NCI-H2081 treated with DMSO at 0.1 percent for 48 hours (cell line): Measurements from ENCODE around the gene RETSAT.
"Not testable (repeated sequence)": the region's sequence is repeated elsewhere in the genome, so short reads cannot be mapped to it uniquely, and the experiment has no call there.

ENCODE experiments used
- DNase-seq: peaks from one replicate; lab custom pipeline; 2025; lab: John Stamatoyannopoulos, UW

The RETSAT gene

GRCh38 chr2:85378257-85378656, 23.9 kb upstream of the RETSAT start:
- no peak for DNase-seq

DNA sequence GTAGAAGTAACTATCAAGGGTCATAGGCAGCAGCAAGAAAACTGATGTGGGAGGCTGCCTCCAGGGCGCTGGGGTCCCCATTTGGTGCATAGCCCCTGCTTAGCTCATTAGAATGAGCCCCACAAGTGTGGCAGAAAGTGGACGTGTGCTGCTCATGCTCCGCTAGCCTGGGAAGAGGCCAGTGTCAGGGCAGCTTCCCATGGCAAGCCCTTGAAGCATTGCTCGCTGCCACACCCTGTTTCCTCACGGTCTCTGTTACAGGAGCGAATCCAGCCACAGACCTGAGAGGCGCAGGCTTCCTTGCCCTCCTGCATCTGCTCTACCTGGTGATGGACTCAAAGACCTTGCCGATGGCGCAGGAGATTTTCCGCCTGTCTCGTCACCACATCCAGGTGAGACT, 22.8 kb upstream of the RETSAT start:
- no peak for DNase-seq

- no peak for DNase-seq
These were observed 22.1 kb upstream of the RETSAT start for GRCh38 chr2:85376291-85377065.

DNA sequence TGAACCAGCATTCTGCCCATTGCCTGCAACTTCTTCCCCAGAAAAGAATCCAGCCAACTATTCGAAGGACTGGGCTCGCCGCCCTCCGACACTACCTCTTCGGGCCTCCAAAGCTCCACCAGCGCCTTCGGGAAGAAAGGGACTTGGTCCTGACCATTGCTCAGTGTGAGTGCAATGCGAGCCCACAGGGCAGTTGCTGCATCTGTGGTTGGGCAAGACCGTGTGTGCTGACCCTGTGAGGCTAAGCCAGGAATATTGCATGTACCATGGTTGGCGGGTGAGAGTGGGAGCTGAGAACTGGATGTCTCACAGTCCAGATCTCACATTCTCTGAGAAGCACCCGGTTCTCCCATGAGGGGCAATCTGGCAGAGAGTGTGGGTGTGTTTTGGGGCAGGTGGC, 16.7 kb upstream of the RETSAT start:
- DNase-seq, result no peak

GRCh38 chr2:85369500-85369899, 15.2 kb upstream of the RETSAT start:
- DNase-seq, result no peak

- DNase-seq, result no peak
These were observed 14.6 kb upstream of the RETSAT start for GRCh38 chr2:85368921-85369320.

DNA sequence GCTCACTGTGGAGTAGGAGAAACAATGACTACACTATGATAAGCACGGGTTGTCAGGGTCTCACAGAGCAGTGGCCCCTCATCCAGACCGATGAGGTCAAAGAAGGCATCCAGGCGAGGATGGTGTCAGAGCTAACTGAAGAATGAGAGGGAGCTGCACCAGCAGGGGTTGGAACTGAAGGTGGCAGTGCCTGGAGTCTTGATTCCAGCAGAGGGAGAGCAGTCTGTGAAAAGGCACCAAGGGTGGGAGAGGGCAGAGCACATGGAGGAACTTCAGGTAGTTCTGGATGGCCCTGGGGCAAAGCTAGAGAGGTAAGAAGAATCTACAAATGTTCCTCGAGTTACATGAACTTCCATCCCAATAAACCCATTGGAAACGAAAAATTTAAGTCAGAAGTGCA, 12.9 kb upstream of the RETSAT start:
- no peak for DNase-seq

GRCh38 chr2:85362653-85363387, 8.5 kb upstream of the RETSAT start:
- DNase-seq, result not testable (repeated sequence)

DNA sequence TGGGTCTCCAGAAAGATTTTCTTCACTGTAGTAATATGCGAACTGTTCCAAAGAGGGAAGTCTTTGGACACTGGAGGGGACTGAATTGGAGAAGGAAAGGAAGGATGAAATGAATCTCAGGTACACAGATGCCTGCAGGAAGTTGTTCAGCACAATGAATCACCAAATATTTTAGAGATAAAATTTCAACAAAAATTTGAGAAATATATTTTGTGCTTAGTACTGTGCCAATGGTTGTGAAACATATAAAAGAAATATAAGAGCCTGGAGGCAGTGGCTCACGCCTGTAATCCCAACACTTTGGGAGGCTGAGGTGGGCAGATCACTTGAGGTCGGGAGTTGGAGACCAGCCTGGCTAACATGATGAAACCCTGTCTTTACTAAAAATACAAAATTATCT, 3.4 kb upstream of the RETSAT start:
- DNase-seq, result no peak

GRCh38 chr2:85356186-85356585, 1.9 kb upstream of the RETSAT start:
- no peak for DNase-seq

DNA sequence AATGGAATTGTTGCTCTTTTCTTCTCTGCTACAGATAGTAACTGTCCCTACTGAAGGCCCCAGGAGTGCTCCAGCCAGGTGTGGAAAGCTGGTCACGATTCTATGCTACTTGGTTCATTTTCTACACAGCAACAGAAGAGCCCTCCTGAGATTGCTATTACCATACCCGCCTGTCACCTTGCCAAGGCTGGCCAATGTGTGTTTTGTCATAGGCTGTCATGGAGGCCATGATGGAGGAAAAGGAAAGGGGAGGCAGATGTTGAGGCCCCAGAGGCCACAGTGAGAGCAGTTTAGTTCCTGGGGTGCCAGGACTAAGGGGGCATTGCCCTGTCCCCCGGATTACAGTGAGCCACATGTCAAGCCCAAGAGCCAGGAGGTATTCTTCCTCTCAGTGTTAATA, 1.2 kb upstream of the RETSAT start:
- DNase-seq, result no peak

GRCh38 chr2:85355073-85355410, 714 bp upstream of the RETSAT start:
- DNase-seq, result no peak

- DNase-seq, result no peak
These were observed 447 bp downstream of the RETSAT start for GRCh38 chr2:85353876-85354285.

DNA sequence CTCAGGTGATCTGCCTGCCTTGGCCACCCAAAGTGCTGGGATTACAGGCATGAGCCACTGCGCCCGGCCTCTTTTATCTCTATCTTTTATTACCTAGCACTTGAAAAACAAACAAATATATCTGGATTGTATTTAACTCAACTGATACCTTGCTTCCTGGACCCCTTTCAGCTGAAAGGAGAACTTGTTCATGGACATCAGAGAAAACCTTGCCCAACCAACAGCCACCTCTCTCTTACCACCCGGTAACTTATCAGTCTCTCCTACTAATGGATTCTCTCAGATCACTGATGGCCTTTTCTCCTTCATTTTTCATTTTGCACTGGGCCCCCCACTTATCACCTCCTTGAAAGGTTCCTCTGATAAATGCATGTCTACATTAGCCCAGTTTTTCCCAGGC, 6.7 kb downstream of the RETSAT start:
- DNase-seq, result no peak

DNA sequence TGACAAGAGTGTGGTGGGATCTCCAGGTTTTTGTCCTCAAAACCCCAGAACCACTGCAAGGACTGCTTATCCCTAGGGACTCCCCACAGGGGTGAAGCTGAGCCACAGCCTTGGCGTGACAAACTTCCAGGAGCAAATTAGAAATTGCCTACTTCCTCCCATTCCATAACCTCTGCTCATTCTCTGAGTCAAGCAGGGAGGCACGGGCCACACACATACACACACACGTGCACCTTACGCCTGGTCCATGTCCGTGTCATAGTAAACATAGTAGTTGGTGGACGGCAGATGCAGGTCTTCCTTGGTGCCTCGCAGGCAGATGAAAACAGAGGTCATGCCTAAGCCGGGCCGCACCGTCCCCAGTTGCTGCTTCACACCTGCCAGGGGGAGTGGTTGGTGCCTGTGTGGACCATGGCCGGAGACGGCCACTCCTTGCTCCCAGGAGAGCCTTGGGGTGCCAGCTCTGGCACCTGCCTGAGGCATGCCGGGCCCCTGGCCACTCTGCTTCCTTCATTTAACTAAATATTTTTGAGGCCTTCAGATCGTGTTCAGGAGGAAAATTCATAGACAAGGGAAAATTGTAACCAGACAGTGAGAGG, 9.9 kb downstream of the RETSAT start:
- no peak for DNase-seq

- not testable (repeated sequence) for DNase-seq
These were observed 11.0 kb downstream of the RETSAT start for GRCh38 chr2:85343207-85343895.

DNA sequence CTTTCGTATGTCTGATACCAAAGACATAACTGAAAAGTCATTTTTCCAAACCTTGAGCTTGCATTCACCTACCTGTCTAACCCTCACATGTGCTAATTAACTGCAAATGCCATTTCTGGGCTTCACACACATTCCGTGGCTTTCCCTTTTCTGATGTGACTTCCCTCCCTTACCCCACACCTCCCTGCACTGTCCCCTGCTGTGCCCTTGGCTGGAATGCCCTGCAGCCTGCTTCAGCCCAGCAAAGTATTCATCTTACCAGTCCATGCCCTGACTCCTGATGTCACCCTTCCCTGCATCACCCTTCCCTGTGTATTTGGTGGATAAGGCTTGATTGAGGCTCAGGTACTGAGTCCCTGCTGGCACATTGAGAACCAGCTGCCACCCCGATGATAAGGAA, 12.2 kb downstream of the RETSAT start:
- no peak for DNase-seq

GRCh38 chr2:85341269-85342029, 12.9 kb downstream of the RETSAT start:
- no peak for DNase-seq

GRCh38 chr2:85340034-85340892, 14.1 kb downstream of the RETSAT start:
- no peak for DNase-seq

DNA sequence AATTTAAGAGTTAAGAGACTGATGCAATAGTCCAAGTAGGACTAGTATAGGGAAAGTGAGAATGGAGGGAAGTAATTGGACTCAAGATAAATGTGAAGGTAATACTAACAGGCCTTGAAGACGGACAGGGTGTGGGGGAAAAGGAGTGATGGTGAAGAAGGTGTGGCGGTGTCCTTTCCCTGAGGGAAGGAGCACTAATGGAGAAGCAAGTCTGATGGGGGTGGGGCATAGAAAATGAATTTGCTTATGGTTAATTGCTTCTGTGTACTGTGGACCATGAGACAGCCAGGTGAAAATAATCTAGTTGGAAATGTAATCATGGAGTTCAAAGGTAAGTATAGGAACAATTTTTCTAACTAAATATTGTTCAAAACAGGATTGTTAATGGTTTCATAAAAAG, 19.4 kb downstream of the RETSAT start:
- no peak for DNase-seq

- DNase-seq, result not testable (repeated sequence)
These were observed 20.5 kb downstream of the RETSAT start for GRCh38 chr2:85333877-85334276.
